GM19372 (cell line): ENCODE results near the gene CD8B2.
"Not testable (repeated sequence)": the region's sequence is repeated elsewhere in the genome, so short reads cannot be mapped to it uniquely, and the experiment has no call there.

Source experiments
- ATAC-seq: cut with Tn5 transposase; IDR thresholded peaks from one replicate; pipeline ENCODE4 v1.9.1; 2021; ENCODE audit warnings: mild to moderate bottlenecking, low read depth, moderate library complexity; ENCODE audit not compliant: unreplicated experiment

CD8B2 gene

DNA sequence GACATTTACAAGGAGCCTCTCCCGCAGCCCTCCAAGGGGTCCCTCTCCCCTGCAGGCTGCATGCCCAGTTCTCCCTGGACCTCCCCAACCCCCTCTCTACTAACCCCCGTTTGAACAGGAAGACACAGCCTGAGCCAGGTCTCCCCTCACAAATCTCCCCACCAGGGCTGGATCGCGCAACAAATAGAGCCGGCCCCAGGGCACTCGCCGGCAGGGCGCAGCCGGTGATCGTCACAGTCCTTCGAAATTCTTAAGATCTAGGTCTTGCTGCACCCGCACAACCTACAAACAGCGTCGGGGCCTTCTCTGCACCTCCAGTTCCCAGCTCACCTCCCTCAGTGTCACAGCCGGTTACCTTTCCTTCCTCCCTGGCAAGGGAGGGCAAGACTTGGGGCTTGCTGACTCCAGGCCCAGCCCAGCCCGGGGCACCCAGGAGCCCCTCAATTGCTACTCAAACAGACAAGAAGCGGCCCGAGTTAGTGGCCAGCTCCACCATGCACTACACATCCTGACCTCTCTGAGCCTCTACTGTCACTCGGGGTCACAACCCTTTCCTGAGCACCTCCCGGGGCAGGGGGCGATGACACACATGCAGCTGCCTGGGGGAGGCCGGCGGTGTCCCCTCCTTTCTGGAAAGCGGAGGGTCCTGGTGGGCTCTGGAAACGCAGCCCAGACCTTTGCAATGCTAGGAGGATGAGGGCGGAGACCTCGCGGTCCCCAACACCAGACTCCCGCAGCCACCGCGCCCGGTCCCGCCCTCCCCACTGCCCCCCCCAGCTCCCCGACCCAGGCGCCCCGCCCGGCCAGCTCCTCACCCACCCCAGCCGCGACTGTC lies at the start of gene CD8B2:
TSS of gene CD8B2 (plus strand) at position 814 of the 835 bp plus-strand sequence. CDS start 63 bp downstream, outside the sequence.
- ATAC-seq, result not testable (repeated sequence)

DNA sequence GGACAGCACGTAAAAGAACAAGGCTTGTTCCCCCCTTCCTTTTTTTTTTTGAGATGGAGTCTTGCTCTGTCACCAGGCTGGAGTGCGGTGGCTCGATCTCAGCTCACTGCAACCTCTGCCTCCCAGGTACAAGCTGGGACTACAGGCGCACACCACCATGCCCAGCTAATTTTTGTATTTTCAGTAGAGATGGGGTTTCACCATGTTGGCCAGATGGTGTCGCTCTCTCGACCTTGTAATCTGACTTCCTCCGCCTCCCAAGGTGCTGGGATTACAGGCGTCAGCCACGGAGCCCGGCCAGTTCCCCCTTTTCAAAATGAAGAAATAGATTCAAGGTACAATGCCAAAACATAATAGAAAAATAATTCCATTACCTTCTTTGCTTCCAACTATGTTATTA lies 25.3 kb upstream of the CD8B2 start:
- ATAC-seq, result not testable (repeated sequence)

DNA sequence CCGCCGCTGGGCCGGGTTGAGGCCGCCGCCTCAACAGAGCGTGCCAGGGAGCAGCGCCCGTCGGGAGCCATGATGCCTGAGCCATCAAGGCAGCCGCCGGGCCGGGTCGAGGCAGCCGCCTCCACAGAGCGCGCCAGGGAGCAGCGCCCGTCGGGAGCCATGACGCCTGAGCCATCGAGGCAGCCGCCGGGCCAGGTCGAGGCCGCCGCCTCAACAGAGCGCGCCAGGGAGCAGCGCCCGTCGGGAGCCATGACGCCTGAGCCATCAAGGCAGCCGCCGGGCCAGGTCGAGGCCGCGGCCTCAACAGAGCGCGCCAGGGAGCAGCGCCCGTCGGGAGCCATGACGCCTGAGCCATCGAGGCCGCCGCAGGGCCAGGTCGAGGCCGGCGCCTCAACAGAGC lies 19.6 kb upstream of the CD8B2 start:
- not testable (repeated sequence) for ATAC-seq

DNA sequence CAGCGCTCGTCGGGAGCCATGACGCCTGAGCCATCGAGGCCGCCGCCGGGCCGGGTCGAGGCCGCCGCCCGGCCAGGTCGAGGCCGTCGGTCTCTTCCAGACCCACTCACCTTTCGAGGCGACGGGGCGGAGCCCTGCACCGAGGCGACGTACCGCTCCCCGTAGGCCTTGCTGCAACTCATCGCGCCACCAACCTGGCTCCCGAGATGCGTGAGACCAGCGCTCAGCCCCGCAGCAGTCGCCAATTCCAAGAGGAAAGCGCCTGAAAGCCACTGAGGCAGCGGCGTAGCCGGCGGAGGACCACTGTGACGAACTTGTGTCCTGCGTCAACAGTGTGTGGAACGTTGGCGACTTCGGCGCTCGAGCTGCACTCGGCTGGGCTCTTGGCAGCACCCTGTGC lies 19.1 kb upstream of the CD8B2 start, which contains the start of gene RGPD3:
TSS of gene RGPD3 (minus strand) at position 307 of the 400 bp plus-strand sequence. CDS start at position 182, 125 bp downstream.
- ATAC-seq, result not testable (repeated sequence)

DNA sequence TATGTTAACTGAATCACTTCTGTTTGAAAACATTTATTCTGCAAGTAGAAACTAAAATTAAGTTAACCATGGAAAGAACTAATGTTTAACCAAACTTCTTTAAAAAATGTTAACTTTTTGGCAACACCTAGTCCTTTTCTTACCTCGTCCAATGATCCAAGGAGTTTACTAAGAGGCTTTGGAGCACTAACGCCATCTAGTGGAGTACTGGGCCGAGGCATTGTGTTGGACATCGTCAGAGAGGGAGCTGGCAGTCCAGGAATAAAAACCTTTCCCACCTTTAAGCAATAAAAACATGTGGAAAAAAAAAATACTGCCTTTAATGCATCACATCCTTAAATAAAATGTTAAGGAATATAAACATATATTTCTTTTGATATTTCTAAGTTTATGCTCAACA lies 16.5 kb upstream of the CD8B2 start:
- not testable (repeated sequence) for ATAC-seq

DNA sequence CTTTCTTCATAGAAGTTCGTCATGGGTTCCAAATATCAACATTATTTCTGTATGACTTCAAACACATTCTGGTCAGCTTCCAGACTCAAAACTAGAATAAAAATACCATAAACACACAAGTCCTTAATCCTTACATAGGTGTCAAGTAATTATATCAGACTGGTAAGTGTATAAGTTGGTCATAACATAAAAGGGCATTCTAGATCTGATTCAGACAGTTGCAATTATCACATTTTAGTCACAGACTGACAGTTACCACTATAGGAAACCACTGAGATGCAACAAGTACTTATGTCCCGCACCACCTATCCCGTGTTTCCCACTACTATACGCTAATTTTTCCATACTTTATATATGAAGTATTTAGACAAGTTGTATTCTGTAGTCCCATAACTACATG lies 9.5 kb upstream of the CD8B2 start:
- not testable (repeated sequence) for ATAC-seq

DNA sequence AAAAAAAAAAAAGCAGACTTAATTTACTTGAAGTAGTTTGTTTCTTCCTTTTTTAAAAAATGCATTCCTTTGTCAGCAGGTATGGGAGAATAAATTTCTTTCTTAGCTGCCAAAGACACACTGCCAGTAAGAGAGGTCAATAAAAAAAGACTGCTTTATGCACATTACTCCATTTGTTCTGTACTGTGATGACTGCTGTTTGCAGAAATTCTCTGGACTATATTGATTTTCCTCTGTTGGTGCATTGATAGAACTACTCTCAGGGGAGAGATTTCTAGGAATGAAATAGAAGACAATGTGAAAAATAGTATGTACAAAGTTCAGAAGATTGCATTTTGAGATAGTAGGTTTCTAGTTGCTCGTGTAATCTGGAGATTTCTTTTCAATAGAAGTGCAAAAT lies 7.6 kb upstream of the CD8B2 start:
- not testable (repeated sequence) for ATAC-seq

DNA sequence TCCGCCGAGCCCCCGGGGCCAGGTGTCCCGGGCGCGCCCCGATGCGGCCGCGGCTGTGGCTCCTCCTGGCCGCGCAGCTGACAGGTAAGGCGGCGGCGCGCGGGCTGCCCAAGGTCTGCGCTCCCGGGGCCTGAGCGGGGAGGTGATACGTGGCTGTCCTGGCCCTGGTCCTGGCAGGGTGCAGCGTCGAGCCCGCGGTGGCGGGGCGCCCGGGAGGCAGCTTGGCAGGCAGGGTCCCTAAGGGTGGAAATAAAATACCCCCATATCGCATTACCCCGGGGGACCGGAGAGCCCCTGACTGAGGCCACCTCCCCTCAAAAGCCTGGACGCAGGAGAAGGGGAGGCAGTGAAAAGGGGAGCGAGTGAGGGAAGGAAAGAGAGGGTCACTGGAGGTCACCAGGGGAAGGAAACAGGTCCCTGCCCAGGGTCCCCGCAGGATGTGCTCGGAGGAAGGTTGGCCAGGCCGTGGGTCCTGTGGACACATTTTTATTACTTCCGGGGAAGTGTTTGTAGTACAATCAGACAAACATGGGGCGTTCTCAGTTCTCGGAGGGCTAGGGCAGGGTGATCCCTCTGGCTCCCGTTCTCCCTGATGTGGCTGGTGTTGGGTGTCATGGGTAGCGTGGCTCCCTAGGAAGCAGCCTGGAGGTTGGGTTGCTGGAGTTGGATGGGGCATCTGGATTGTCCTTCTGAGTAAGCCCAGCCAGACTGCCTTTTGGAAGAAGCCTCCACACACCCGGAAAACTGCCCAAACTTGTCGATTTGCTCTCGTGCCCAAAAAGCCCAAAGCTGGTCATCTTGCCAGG lies 425 bp downstream of the CD8B2 start:
- ATAC-seq, result not testable (repeated sequence)

DNA sequence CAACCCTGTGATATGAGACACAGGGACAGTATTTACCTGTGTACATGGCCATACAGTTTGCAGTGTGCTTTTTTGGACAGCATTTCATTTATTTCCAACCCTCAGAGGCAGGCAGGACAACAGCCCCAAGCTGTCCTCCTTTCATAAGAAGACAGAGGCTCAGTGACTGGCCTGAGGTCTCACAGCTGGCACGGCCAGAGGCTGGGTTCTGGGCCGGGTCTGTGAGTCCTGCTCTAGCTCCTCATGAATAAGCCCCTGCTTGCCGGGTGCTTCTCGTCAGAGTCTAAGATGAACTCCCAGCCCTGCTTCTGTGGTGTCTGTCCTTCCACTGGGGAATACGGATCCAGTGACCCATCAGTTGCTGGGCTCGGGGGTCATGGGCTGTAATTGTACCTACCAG lies 2.5 kb downstream of the CD8B2 start:
- not testable (repeated sequence) for ATAC-seq

DNA sequence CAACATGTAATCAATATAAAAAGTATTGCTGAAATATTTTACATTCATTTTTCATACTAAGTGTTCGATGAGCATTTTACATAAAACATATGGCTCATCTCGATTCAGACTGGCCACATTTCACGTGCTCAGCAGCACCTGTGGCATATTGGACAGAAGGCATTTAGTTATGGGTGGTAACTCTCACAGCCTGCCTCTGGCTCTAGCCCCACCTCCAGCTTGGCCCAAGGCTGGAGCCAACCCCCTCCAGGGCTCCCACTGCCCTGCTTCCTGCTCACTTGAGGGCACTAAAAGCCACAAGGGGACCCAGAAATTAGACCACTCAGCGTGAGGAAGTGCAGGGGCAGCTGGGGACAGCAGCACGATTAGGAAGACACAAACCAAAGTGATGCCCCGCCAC lies 5.2 kb downstream of the CD8B2 start:
- ATAC-seq, result not testable (repeated sequence)

DNA sequence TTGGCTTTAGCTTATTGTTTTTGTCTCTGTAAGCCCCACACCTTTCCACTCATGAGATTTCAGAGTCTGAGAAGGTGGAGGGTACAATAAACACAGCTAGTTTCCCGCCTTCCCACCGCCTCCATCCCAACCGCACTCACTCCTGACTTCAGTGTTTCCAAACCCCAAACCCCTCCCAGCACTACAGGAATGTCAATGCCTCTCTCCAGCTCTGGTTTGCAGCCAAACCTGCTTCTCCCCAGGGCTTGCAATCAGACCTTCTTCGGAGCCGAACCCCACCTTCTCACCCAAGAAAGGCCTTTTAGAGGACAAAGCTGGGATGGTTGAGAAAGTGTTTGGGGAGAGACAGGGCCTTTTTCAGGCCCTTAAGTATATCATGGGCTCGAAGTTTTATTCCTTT lies 5.7 kb downstream of the CD8B2 start:
- ATAC-seq, result not testable (repeated sequence)

DNA sequence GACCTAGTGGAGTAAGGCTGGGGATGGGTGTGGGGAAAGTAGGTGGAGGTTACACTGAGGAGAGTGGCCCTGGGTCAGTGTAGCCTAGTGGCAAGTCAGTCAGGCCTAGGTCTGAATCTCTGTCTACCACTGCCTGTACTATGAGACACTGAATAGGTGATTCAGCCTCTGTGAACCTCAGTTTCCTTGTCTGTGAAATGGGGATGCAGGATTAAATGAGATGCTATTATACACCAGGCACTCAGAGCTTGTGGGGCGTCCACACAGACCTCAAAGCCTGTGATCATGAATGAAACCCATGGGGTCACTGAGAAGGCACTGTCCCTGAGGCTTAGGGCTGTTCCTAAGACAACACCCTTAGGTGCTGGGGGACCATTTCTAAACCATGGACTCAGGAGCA lies 11.4 kb downstream of the CD8B2 start:
- ATAC-seq, result not testable (repeated sequence)

DNA sequence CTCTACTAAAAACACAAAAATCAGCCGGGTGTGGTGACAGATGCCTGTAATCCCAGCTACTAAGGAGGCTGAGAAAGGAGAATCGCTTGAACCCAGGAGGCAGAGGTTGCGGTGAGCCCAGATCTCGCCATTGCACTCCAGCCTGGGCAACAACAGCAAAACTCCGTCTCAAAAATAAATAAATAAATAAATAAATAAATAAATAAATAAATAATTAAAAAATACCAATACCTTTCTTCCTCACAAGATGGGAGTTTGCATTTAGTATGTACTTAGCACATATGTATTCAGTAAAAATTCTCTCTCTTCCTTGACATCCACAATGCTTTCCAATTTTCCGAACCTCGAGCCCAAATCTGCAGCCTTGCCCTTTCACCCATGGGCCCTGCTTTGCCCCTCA lies 13.2 kb downstream of the CD8B2 start:
- ATAC-seq, result not testable (repeated sequence)

DNA sequence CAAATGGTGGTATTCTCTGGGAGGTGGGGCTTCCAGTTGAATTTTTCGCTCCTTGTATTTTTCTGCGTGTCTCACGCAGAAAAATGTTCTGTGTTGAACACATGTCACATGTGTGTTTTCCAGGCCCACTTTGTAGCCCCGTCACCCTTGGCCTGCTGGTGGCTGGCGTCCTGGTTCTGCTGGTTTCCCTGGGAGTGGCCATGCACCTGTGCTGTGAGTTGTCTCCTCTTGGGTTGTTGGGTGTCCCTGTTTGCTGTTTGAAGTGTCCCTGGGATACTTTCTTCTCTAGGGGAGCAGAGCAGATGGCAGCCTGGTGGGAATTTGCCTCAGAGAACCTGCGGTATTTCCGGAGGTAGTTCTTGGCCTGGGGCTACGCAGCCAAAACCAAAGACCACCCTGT lies 15.2 kb downstream of the CD8B2 start:
- ATAC-seq, result not testable (repeated sequence)

DNA sequence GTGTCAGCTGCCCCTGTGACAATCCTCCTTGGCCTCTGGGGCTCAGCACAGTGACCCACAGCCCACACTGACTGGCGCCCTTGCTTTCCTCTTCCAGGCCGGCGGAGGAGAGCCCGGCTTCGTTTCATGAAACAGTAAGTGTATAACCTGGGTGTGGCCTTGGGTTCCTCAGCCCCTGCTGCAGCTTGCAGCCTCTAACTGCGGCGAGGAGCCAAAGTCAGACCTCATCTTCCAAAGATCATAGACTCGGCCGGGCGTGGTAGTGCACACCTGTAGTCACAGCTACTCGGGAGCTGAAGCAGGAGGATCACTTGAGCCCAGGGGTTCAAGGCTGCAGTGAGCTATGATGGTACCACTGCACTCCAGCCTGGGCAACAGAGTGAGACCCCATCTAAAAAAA lies 17.0 kb downstream of the CD8B2 start:
- not testable (repeated sequence) for ATAC-seq

DNA sequence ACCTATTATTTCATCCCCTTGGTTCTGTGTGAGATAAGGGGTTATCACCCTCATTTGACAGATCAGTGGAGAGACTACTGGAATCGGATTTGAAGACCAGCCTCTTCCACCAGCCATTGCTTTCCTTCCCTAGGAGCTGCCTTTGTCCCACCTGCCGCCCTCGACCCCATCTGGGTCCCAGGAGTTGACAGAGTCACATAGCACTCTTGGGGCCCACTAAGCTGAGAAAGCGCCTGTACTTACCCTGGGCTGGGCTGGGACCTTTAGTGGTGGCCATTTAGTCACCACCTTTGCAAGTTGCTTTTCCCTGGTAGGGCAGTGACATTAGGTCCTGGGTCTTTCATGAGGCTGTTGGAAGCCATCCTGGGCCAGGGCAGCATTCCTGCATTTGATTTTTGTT lies 17.6 kb downstream of the CD8B2 start:
- not testable (repeated sequence) for ATAC-seq

DNA sequence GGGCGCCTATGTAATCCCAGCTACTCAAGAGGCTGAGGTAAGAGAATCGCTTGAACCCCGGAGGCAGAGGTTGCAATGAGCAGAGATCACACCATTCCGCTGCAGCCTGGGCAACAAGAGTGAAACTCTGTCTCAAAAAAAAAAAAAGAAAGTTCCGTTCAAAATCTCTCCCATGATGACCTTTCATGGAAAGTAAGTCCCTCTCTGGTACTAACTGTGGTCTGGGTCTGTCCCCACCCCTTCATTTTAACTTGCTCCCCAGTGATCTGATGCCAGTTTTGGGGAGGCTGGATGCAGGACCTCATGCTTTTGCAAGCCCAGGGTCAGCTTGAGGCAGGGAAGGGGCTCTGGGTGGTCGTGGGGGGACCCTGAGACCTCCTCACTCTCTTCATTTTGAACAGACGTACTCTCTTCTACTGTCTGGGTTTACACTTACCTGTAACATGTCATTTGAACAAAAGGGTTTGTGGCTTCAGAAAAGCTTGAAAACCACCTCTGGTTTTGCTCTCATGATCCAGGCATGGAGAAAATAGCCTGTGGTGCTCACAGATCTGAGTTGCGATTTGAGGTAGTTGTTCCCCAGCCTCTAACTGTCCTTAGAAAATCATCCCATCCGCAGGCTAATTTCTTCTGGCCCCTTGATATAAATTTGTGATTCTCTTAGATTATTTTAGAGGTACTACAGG lies 19.0 kb downstream of the CD8B2 start:
- not testable (repeated sequence) for ATAC-seq

DNA sequence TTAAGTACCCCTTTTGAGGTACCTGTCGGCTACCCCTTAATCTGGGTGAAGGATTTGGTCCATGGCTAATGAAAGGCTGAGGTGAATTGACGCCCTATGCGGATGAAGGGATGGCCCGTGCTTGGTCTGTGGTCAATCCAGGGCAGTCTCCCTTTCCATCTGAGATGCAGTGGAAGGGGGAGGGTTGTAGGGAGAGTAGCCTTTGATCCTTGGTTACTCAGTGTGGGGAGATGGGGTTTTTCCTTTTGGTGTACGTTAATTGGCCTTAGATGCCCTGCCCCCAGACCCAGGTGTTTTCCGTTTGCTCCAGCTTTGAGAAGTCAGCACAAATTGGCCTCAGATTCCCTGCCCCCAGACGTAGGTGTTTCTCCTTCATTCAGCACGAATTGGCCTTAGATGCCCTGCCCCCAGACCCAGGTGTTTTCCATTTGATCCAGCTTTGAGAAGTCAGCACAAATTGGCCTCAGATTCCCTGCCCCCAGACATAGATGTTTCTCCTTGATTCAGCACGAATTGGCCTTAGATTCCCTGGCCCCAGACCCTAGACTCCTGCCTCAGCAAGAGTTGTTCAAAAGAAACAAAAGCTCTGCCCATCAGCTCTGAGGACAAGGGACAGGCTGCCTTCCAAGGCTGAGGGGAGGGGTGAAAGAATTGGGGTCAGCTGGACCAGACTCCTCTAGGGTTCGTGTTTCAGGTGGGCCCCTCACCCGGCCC lies 21.7 kb downstream of the CD8B2 start:
- not testable (repeated sequence) for ATAC-seq

DNA sequence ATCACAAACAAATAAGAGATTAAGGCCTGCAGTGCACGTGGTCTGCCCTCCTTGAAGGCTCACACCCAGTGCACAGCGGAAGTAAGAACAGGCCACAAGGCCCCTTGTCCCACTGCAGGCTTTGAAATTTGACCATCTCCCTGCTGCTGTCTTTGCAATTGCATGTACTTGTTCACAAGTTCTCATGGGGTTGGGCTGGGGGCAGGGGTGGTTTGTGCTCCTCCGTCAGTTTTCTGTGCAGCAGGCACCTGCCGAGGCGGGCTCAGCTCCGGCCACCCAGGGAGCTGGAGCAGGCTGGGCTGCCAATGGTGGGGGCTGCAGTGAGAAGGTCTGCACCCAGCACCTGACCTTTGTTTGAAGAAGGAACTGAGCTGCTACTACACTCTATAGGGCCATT lies 22.2 kb downstream of the CD8B2 start:
- not testable (repeated sequence) for ATAC-seq

DNA sequence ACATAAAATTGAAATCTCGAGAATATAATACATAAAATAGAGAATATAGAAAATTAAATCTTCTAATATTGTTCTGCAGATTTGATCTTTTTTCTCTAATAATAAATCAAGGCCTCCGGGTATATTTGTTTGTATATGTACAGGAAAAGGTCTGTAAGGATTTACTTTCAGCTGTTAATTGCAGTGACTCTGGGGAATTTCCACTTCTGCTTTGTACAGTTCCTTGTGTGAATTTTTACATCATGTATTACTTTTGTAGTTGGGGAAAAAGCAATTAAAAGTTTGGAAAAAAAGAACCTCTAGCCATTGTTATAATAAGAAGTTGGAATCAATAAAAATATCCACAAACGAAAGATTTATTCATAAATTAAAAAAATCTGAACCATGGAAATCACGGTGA lies 23.6 kb downstream of the CD8B2 start:
- not testable (repeated sequence) for ATAC-seq
